Measurements from ENCODE around the gene HTATIP2. TPM values are rescaled to one million over a fixed set of nuclear protein-coding genes. Genes with fewer than 3 reads are reported as not detected.
"Not testable (repeated sequence)": the region's sequence is repeated elsewhere in the genome, so short reads cannot be mapped to it uniquely, and the experiment has no call there.

HTATIP2 gene
- total RNA-seq, 4 donors from 2014 or later, result 19.3 to 37.1 (median 28.5) TPM

GRCh38 chr11:20376162-20376730, 12.7 kb downstream of the HTATIP2 start:
- Histone ChIP-seq H3K9me3 (no peaks in the 10 kb centered on the region), H3K4me1 (peaks cover 0 to 10% (median 4%) of the 10 kb centered on the region in 4 donors), H3K27me3 (no peaks in the 10 kb centered on the region), H3K36me3 (peaks cover 0 to 50% (median 11%) of the 10 kb centered on the region in 3 donors), H3K4me3 (no peak overlapping the region), H3K27ac (peak overlapping the region in 2 of 4 donors; percentile 78 to 87)
- TF ChIP-seq EP300 (IDR thresholded peaks at IDR 0.05) (no peak), POLR2A (IDR thresholded peaks at IDR 0.05) (no peak)
- no peak for DNase-seq (ENCODE audit: low spot score in 2 of 2)
- 92 to 95% methylated on average over 3 of the region's 3 CpGs for WGBS, 2 donors

- DNase-seq (ENCODE audit: low spot score in 2 of 2); H3K4me3 ChIP-seq; H3K27ac ChIP-seq; H3K9me3 ChIP-seq; H3K27me3 ChIP-seq: not testable (repeated sequence)
- peaks cover 0 to 38% (median 0%) of the 10 kb centered on the region in 3 donors for H3K36me3 ChIP-seq
- WGBS, 2 donors, result 79 to 84% methylated on average over 15 of the region's 15 CpGs
- H3K4me1 ChIP-seq, result peaks cover 0 to 22% (median 2%) of the 10 kb centered on the region in 4 donors
These were observed 22.5 kb downstream of the HTATIP2 start for GRCh38 chr11:20385996-20386395.

GRCh38 chr11:20387261-20388095, 24.0 kb downstream of the HTATIP2 start, which contains the start of gene PRMT3:
TSS of gene PRMT3 (plus strand) at chr11:20387716. CDS start at chr11:20387747, 31 bp downstream.
- no peaks in the 10 kb centered on the region for H3K27me3 ChIP-seq
- TF ChIP-seq POLR2A (IDR thresholded peaks at IDR 0.05) (peak; percentile 5 to 92), EP300 (IDR thresholded peaks at IDR 0.05) (peak; percentile 79 to 96), CTCF (IDR thresholded peaks at IDR 0.05) (peak in 4 of 5 experiments; percentile 6 to 100 (median 99))
- WGBS, 2 donors, result 0% methylated on average over 34 to 70 of the region's 96 CpGs
- H3K27ac ChIP-seq, result peak within 1 kb of the TSS; percentile 82 to 95 (median 92)
- H3K4me1 ChIP-seq, result peaks cover 0 to 22% (median 2%) of the 10 kb centered on the region in 4 donors
- peak within 1 kb of the TSS; percentile 80 to 96 (median 90) for H3K4me3 ChIP-seq
- H3K9me3 ChIP-seq, result no peaks in the 10 kb centered on the region
- DNase-seq (ENCODE audit: low spot score in 2 of 2), result peak; percentile 88 to 89
- peaks cover 0 to 37% (median 0%) of the 10 kb centered on the region in 3 donors for H3K36me3 ChIP-seq

- peak overlapping the region; percentile 82 to 95 (median 92) for H3K27ac ChIP-seq
- peak overlapping the region; percentile 80 to 96 (median 90) for H3K4me3 ChIP-seq
- no peaks in the 10 kb centered on the region for H3K9me3 ChIP-seq
- no peaks in the 10 kb centered on the region for H3K27me3 ChIP-seq
- 14 to 15% methylated on average over 20 to 25 of the region's 25 CpGs for WGBS, 2 donors
- H3K4me1 ChIP-seq, result peaks cover 0 to 22% (median 2%) of the 10 kb centered on the region in 4 donors
- peaks cover 0 to 37% (median 0%) of the 10 kb centered on the region in 3 donors for H3K36me3 ChIP-seq
- DNase-seq (ENCODE audit: low spot score in 2 of 2), result no peak
- TF ChIP-seq CTCF (IDR thresholded peaks at IDR 0.05) (no peak), EP300 (IDR thresholded peaks at IDR 0.05) (no peak)
These were observed 24.9 kb downstream of the HTATIP2 start for GRCh38 chr11:20388096-20389055.

GRCh38 chr11:20397281-20397680, 33.8 kb downstream of the HTATIP2 start:
- TF ChIP-seq CTCF (IDR thresholded peaks at IDR 0.05), result peak in 3 of 5 experiments; percentile 19 to 43 (median 30)
- no peak for TF ChIP-seq EP300 (IDR thresholded peaks at IDR 0.05)
- TF ChIP-seq POLR2A (IDR thresholded peaks at IDR 0.05), result no peak
- H3K9me3 ChIP-seq, result no peaks in the 10 kb centered on the region
- 77 to 79% methylated on average over 3 of the region's 3 CpGs for WGBS, 2 donors
- no peak overlapping the region for H3K4me3 ChIP-seq
- H3K4me1 ChIP-seq, result no peaks in the 10 kb centered on the region
- no peak overlapping the region for H3K27ac ChIP-seq
- H3K27me3 ChIP-seq, result no peaks in the 10 kb centered on the region
- peaks cover 0 to 59% (median 6%) of the 10 kb centered on the region in 3 donors for H3K36me3 ChIP-seq
- DNase-seq (ENCODE audit: low spot score in 2 of 2), result no peak
